Measurements from ENCODE around the gene FOXK2. TPM values are rescaled to one million over a fixed set of nuclear protein-coding genes. Genes with fewer than 3 reads are reported as not detected.

The FOXK2 gene
- total and polyA plus RNA-seq, 2 donors (not counting 3 experiments of a cell fraction or from before 2014, with no cell fraction given) = 33.4 to 79.3 TPM

- no peaks in the 10 kb centered on the region for H3K4me1 ChIP-seq (ENCODE audit: control insufficient read depth, extremely low read depth, insufficient read depth, low read length)
- intact Hi-C loops (cut with micrococcal nuclease) = no loop called here
- POLR2A ChIA-PET = no interaction called here
- no peak overlapping the region for H3K4me2 ChIP-seq (ENCODE audit: insufficient read depth, low read length)
- dilution Hi-C loops (cut with MboI; ENCODE audit: extremely low pct_ligation_motif_present, low sequenced_read_pairs) = no loop called here
- no peak for FAIRE-seq
- no peak overlapping the region for H2AFZ ChIP-seq (ENCODE audit: low read depth, low read length)
- BruUV-seq (replicated peaks) = no TSS peak
- no peaks in the 10 kb centered on the region for H3K9me3 ChIP-seq (replicated peaks; ENCODE audit: control insufficient read depth, insufficient read depth, low read length)
- no peaks in the 10 kb centered on the region for H3K79me2 ChIP-seq (ENCODE audit: control insufficient read depth, insufficient read depth, low read length)
- no peak for DNase-seq (ENCODE audit: low read depth, low spot score)
- no peaks in the 10 kb centered on the region for H3K9me1 ChIP-seq (replicated peaks; ENCODE audit: control insufficient read depth, extremely low read depth, insufficient read depth, low read length)
- H3K36me3 ChIP-seq (ENCODE audit: control insufficient read depth in 2 of 2, extremely low read depth in 1 of 2, insufficient read depth in 2 of 2, low read length in 2 of 2) = peaks cover 2 to 20% of the 10 kb centered on the region in 2 experiments
- CTCF ChIA-PET = no interaction called here
- H3K4me3 ChIP-seq (replicated peaks in 1 of 3; ENCODE audit: insufficient read depth in 1 of 3, low read depth in 1 of 3, low read length in 3 of 3) = no peak overlapping the region
- H4K20me1 ChIP-seq (replicated peaks; ENCODE audit: control insufficient read depth, extremely low read depth, insufficient read depth, low read length) = no peaks in the 10 kb centered on the region
- no peaks in the 10 kb centered on the region for H3K27me3 ChIP-seq (ENCODE audit: control insufficient read depth in 2 of 2, insufficient read depth in 2 of 2, low read length in 2 of 2)
- no peak overlapping the region for H3K27ac ChIP-seq (ENCODE audit: insufficient read depth, low read depth, low read length)
- TF ChIP-seq POLR2A (IDR thresholded peaks at IDR 0.05; ENCODE audit: low read depth, low read length) (no peak), MAX (IDR thresholded peaks at IDR 0.05; ENCODE audit: insufficient read depth, insufficient read length) (no peak), GATA2 (IDR thresholded peaks at IDR 0.05; ENCODE audit: insufficient read depth, insufficient read length, low read depth, low read length) (no peak), MYC (IDR thresholded peaks at IDR 0.05; ENCODE audit: low read depth, low read length) (no peak), POLR2AphosphoS5 (IDR thresholded peaks at IDR 0.05; ENCODE audit: insufficient read depth, low read depth, low read length) (no peak), EZH2 (IDR thresholded peaks at IDR 0.05; ENCODE audit: borderline replicate concordance, low read depth, low read length, severe bottlenecking) (no peak), CTCF (IDR thresholded peaks at IDR 0.05; ENCODE audit: extremely low read depth in 1 of 2, insufficient read depth in 1 of 2, low read depth in 1 of 2, low read length in 2 of 2) (no peak), JUN (IDR thresholded peaks at IDR 0.05; ENCODE audit: borderline replicate concordance, insufficient read depth, insufficient read length, low read depth) (no peak), FOS (IDR thresholded peaks at IDR 0.05; ENCODE audit: borderline replicate concordance, insufficient read depth, low read length) (no peak)
- no peak overlapping the region for H3K9ac ChIP-seq (replicated peaks; ENCODE audit: extremely low read depth, insufficient read depth, low read length)
Observed at GRCh38 chr17:82490512-82491195, 28.9 kb upstream of the FOXK2 start.

Measured in endothelial cell of umbilical vein (primary cell).